Measurements from ENCODE around the gene IWS1. TPM values are rescaled to one million over a fixed set of nuclear protein-coding genes. Genes with fewer than 3 reads are reported as not detected.

Gene IWS1
- total and polyA plus RNA-seq, 10 of the 15 experiments (the other 5 are each of a cell fraction or from before 2014, with no cell fraction given) = 21.9 to 68.9 (median 45.8) TPM

GRCh38 chr2:127453013-127453391 lies 73.3 kb downstream of the IWS1 start:
- SMC1A ChIA-PET (ENCODE audit: uncharacterized antibody, unreplicated experiment) = interaction anchor here (1.1 to 1.8 kb wide), 2 partner anchors 8 to 256 kb away, joined by 3 to 7 read pairs; no protein-coding TSS in a partner anchor
- no TSS peak for BruUV-seq (replicated peaks)
- WGBS (ENCODE audit: insufficient coverage, insufficient replicate concordance, low lambda C conversion rate, missing lambda C conversion rate) = 100% methylated on average over 3 of the region's 3 CpGs
- CTCF ChIA-PET = interaction anchor here (0.6 to 2.4 kb wide), 4 partner anchors 26 to 256 kb away, joined by 3 to 10 read pairs (median 4); no protein-coding TSS in a partner anchor
- no peak overlapping the region for H3K4me3 ChIP-seq
- FAIRE-seq = no peak
- H3K4me1 ChIP-seq (ENCODE audit: control insufficient read depth, insufficient read depth, low read length) = no peaks in the 10 kb centered on the region; the same call in 1 of the 2 replicates
- POLR2A ChIA-PET = no interaction called here
- H3K27me3 ChIP-seq (replicated peaks in 1 of 2; ENCODE audit: control insufficient read depth in 2 of 2, insufficient read depth in 2 of 2, low read length in 1 of 2) = no peaks in the 10 kb centered on the region
- ATAC-seq = no peak; the same call in 2 of the 3 replicates
- in situ Hi-C loops (cut with MboI) (no loop called here), intact Hi-C loops (cut with micrococcal nuclease; ENCODE audit: unreplicated experiment) (loop anchor here (5.0 kb wide), 1 partner anchor 96 kb away; no protein-coding TSS in a partner anchor)
- H4K20me1 ChIP-seq (ENCODE audit: control insufficient read depth, insufficient read depth) = no peaks in the 10 kb centered on the region
- H3K9me3 ChIP-seq (replicated peaks; ENCODE audit: control insufficient read depth, insufficient read depth, low read length) = no peaks in the 10 kb centered on the region
- no peaks in the 10 kb centered on the region for H3K36me3 ChIP-seq (ENCODE audit: control insufficient read depth in 2 of 2, insufficient read depth in 2 of 2, low read length in 1 of 2)
- no peak overlapping the region for H2AFZ ChIP-seq (ENCODE audit: control insufficient read depth, low read depth, low read length)
- no peak overlapping the region for H3K27ac ChIP-seq (ENCODE audit: control insufficient read depth, insufficient read depth)
- no peak for TF ChIP-seq YY1 (IDR thresholded peaks at IDR 0.05; ENCODE audit: low read depth, low read length)
- no peak for TF ChIP-seq HSF1 (IDR thresholded peaks at IDR 0.05; ENCODE audit: low read depth, low read length)
- no peak for TF ChIP-seq GABPA (IDR thresholded peaks at IDR 0.05; ENCODE audit: low read depth)
- no peak for TF ChIP-seq USF2 (IDR thresholded peaks at IDR 0.05; ENCODE audit: borderline replicate concordance, low read depth, low read length)
- TF ChIP-seq RFX5 (IDR thresholded peaks at IDR 0.05; ENCODE audit: low read depth, low read length) = no peak
- TF ChIP-seq, protein P1, sequence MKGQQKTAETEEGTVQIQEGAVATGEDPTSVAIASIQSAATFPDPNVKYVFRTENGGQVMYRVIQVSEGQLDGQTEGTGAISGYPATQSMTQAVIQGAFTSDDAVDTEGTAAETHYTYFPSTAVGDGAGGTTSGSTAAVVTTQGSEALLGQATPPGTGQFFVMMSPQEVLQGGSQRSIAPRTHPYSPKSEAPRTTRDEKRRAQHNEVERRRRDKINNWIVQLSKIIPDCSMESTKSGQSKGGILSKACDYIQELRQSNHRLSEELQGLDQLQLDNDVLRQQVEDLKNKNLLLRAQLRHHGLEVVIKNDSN (IDR thresholded peaks at IDR 0.05; ENCODE audit: borderline replicate concordance, extremely low read length, insufficient read depth, low read depth, low read length) = no peak
- TF ChIP-seq RBBP5 (conservative IDR thresholded peaks at IDR 0.05) = no peak
- no peak for TF ChIP-seq POU2F2 (IDR thresholded peaks at IDR 0.05; ENCODE audit: borderline replicate concordance, low read depth, low read length)
- no peak for TF ChIP-seq POLR2A (IDR thresholded peaks at IDR 0.05; ENCODE audit: low read depth, low read length)
- no peak for TF ChIP-seq SRF (IDR thresholded peaks at IDR 0.05; ENCODE audit: low read depth in 2 of 2, low read length in 2 of 2)
- TF ChIP-seq MTA2 (IDR thresholded peaks at IDR 0.05; ENCODE audit: low read depth) = no peak
- no peak for TF ChIP-seq BRCA1 (IDR thresholded peaks at IDR 0.05; ENCODE audit: low read depth, low read length)
- no peak for TF ChIP-seq MLLT1 (IDR thresholded peaks at IDR 0.05)
- TF ChIP-seq RB1 (IDR thresholded peaks at IDR 0.05; ENCODE audit: borderline replicate concordance) = no peak
- no peak for TF ChIP-seq JUNB (IDR thresholded peaks at IDR 0.05)
- TF ChIP-seq MYC (IDR thresholded peaks at IDR 0.05; ENCODE audit: insufficient read depth, insufficient read length, insufficient replicate concordance, low read length, severe bottlenecking) = no peak
- no peak for TF ChIP-seq ZZZ3 (IDR thresholded peaks at IDR 0.05; ENCODE audit: control insufficient read depth, insufficient read length, low read depth)
- TF ChIP-seq, protein P2, sequence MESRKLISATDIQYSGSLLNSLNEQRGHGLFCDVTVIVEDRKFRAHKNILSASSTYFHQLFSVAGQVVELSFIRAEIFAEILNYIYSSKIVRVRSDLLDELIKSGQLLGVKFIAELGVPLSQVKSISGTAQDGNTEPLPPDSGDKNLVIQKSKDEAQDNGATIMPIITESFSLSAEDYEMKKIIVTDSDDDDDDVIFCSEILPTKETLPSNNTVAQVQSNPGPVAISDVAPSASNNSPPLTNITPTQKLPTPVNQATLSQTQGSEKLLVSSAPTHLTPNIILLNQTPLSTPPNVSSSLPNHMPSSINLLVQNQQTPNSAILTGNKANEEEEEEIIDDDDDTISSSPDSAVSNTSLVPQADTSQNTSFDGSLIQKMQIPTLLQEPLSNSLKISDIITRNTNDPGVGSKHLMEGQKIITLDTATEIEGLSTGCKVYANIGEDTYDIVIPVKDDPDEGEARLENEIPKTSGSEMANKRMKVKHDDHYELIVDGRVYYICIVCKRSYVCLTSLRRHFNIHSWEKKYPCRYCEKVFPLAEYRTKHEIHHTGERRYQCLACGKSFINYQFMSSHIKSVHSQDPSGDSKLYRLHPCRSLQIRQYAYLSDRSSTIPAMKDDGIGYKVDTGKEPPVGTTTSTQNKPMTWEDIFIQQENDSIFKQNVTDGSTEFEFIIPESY (IDR thresholded peaks at IDR 0.05) = no peak
- H3K4me2 ChIP-seq (ENCODE audit: control insufficient read depth, insufficient read depth) = no peak overlapping the region
- DNase-seq (ENCODE audit: low read depth, low spot score) = no peak
- RAD21 ChIA-PET (ENCODE audit: unreplicated experiment) = interaction anchor here (1.7 kb wide), 1 partner anchor 151 kb away, joined by 4 read pairs; no protein-coding TSS in a partner anchor
- no peak overlapping the region for H3K9ac ChIP-seq (ENCODE audit: control insufficient read depth, insufficient read depth, low read length)
- H3K79me2 ChIP-seq (ENCODE audit: control insufficient read depth, insufficient read depth, low read length) = no peaks in the 10 kb centered on the region

Measured in GM12878 (cell line).